Measurements from ENCODE around the gene THAP5.
"Not testable (repeated sequence)": the region's sequence is repeated elsewhere in the genome, so short reads cannot be mapped to it uniquely, and the experiment has no call there.

THAP5 gene

DNA sequence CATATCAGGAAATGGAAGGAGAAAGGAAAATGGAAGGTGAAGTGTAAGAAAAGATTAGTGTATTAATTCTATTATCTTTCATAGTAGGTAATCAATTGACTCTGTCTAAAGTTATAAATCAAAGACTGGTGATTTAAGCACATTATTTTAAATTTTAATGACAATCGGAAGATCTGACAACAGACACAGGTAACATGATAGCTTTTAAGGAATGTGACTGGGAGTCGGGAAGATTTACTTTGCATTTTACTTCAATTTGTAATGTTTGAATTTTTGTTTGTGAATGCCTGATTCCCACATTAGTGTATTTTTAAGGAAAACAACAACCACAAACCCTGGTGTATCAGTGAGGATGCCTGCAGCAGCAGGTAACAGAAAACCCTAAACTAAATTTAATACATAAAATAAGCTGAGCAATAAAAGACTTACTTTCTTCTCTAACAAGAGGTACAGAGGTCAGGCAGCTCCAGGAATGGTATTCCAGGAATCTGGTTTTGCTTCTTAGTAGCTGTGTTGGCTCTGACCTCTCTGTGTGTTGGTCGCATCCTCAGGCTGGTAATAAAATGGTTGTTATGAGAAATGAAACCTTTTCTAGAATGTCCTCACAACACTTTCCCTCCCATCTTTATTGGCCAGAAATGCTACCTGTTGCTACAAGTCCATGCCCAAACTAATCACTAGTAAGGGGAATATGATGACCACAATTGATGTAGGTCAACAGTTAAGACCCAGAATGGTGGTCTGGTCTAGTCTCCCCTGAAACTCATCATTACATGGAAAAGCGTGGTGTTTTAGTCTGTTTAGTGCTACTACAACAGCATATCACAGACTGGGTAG is 12.4 kb upstream of the THAP5 start:
- no peak for DNase-seq

DNA sequence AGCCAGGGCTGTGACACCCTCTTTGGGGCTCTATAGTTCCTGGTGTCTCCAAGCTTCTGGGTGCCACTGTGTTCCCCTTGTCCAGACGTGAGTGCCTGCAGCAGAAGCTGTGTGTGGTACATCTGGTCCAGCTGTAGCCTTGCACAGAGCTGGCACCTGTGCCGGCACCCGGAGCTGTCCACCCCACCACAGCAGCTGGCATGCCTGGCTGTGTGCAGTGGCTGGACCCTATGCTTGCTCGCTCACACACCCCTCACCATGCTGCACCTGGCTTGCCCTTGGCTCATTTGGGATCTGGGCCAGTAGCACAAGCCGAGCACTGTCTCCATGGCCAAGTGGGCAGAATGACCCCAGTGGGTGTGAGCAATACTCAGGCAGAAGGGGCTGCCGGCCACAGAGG is 10.8 kb upstream of the THAP5 start:
- no peak for DNase-seq

DNA sequence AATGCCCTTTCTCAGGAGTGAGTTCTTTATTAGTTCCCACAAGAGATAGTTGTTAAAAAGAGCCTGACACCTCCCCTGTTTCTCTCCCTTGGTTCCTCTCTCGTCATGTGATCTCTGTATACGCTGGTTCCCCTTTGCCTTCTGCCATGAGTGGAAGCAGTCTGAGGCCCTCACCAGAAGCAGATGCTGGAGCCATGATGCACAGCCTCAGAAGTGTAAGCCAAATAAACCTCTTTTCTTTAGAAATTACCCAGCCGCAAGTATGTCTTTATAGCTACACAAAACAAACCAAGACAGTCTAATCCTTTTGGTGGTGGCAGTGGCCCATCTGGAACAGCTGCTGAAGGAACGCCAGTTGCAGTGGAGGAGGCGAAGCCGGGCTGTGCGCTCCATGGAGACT is 9.4 kb upstream of the THAP5 start:
- no peak for DNase-seq

DNA sequence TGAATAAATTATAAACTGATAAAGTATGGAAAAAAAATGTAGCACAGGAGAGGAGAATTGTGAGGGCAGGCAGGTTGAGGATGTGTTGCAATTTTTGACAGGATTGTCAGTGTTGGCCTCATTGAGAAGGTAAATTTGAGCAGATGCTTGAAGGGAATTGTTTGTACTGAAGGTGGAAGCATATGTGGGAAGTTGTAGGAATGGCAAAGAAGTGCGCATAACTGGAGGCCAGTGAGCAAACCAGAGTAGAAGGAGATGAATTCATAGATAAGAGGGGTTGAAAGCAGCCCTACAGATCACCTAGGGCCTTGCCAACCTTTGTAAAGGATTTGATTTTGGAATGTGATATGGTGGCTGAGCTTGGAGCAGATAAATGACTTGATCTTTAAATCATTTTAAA is 6.6 kb upstream of the THAP5 start:
- DNase-seq, result no peak

DNA sequence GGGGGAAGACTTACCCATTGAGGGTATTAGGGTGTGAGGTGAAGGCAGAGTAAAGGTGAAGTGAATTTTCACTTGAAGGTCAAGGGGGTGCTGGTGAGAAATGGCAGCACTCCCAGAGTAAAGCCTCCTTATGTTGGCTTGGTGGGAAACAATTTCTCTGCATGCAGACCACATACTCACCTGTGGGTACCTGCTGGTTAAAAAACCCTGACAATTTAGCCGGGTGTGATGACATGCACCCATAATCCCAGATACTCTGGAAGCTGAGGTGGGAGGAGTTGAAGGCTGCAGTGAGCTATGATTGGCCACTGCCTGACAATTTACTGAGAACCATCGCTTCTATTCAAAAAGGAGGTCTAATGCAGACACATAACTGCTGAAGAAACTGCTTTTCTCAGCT is 5.7 kb upstream of the THAP5 start:
- no peak for DNase-seq

DNA sequence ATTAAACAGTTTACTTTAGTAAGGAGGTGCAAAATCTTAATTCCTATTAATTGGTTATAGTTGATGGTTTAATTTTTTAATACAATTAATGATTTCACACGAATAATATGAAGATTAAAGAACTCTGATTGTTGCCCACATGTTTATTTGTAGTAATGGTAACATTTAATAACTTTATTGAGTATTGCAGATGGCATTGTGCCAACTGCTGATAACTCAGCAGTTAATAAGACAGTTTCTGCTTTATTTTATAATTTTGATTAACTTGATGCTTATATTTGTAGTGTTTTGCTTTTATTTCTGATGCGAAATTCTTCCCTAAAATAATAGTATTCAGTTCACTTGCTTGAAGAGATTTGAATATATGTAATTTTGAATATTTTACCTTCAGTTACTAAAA is 3.0 kb upstream of the THAP5 start:
- no peak for DNase-seq

DNA sequence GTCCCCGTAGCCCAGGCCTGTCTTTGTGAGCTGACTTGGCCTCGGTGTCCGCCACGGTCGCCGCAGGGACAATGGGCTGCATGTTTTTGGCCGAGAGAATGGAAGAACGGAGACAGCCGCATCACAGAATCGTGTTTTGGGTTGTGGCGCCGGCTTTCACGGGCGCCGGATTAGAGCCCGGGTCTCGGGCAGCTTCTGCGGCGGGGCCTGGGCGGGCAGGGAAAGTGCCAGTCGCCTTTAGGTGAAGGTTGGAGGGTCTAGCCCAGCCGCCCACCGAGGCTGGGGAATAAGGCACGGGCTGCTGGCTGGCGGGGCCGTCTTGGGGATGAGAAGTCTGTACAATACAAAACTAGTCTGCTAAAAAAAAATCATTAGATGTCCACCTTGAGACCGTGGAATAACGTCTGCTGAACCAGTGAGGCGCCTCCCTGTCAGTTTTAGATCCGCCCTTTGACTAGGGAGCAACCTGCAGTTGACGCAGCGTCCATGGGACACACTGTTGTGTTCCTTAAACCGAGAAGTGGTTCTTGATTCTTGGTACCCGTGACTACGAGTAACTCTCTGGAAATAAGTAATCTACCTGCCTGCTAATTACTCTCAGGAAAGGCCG is 745 bp upstream of the THAP5 start:
- DNase-seq, result peak; percentile 53

DNA sequence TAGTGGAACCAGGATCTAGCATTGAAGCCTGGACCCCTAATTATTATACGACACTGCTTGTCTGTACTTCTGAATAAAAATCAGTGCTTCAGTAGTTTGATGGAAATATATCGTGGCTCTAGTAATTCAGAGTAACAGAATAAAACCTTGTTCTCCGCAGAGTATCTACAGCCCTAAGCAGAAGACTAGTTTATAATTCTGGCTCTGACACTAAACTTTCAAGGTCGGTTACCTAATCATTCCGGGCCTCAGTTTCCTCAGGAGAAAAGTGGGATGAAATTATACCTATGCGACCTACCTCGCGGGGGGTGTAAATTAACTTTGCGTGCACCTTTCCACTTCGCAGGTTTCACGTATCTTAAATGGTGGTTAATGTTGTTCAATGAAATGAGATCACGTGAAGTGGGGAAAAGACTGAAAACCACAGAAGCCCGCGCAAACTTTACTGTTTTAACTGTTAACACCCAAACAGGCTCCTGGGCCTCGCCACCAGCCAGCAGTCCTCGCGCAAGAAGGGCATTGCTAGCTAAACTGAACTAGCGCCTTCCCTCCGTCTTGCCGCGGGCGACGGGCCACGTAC is 615 bp downstream of the THAP5 start:
- DNase-seq, result no peak

DNA sequence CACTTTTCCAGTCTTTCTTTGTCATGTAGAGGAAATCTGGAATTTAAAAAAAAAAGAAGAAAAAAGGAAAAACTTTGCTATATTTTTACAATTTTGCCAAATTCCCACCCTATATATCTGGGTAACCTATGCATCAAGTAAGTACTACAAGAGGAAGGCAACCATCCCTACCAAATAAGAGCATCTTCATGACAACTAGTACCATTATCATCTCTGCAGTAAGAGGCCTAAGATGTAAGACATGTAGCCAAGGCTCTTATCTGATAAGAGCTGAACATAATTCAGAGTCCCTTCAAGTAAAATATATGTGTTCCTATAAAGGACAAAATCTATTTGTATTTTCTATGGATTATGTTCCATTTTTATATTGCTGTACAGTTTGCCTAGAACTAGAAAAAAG is 3.5 kb downstream of the THAP5 start:
- no peak for DNase-seq

DNA sequence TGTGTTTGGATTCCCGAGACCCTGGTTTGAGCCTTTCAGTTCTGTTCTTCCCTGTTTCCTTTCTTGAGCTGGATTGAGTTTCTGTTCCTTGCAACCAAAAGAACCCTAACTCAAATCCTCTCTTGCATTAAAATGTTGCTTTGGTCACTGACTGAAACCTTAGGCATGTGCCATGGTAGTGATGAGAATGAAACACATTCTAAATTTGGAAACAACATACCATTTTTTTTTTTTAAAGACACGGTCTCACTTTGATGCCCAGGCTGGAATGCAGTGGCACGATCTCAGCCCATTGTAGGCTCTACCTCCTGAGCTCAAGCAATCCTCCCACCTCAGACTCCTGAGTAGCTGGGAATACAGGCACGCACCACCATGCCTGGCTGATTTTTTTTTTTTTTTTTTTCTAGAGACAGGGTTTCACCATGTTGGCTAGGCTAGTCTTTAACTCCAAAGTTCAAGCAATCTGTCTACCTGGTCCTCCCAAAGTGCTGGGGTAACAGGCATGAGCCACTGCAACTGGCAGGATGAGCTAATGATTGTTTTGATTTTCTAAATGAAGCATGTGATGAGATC is 8.4 kb downstream of the THAP5 start:
- no peak for DNase-seq

DNA sequence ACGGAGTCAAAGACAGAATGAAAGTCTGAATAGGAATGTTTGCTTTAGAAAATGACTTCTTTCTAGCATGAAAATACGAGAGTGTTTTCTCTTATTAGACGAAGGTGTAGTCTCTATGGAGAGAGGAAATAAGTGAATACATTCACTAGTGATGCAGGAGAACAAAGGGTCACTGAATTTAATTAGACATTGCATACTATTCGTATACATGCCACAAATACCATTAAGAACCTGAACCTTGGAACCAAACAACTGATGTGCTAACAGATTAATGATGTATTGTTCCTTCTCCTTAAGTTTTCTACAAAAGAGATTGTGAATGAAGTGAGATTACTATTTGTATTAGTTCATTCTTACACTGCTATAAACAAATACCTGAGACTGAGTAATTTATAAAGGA is 10.3 kb downstream of the THAP5 start:
- DNase-seq, result no peak

DNA sequence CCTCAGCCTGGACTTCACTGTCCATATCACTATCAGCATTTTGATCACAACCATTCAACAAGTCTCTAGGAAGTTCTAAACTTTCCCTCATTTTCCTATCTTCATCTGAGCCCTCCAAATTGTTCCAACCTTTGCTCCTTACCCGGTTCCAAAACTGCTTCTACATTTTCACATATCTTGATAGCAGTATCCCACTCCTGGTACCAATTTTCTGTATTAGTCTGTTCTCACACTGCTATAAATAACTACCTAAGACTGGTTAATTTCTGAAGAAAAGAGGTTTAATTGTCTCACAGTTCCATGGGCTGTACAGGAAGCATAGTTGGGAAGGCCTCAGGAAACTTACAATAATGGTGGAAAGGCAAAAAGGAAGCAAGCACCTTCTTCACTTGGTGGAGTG is 11.9 kb downstream of the THAP5 start:
- DNase-seq, result no peak

DNA sequence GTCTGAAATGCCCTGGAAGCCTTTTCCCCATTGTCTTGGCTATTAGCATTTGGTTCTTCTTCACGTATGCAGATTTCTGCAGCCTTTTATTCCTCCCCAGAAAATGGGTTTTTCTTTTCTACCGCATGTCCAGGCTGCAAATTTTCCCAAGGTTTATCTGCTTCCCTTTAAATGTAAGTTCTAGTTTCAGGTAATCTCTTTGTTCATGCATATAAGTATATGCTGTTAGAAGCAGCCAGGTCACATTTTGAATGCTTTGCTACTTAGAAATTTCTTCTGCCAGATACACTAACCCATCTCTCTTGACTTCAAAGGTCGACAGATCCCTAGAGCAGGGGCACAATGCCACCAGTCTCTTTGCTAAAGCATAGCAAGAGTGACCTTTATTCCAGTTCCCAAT is 12.3 kb downstream of the THAP5 start:
- no peak for DNase-seq

DNA sequence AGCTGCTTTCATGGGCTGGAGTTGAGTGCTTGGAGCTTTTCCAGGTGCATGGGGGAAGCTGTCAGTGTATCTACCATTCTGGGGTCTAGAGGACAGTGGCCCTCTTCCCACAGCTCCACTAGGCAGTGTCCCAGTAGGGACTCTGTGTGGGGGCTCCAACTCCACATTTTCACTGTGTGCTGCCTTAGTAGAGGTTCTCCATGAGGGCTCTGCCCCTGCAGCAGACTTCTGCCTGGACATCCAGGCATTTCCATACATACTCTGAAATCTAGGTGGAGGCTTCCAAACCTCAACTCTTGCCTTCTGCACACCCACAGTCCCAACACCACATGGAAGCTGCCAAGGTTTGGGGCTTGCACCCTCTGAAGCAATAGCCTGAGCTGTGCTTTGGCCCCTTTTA is 12.8 kb downstream of the THAP5 start:
- DNase-seq, result not testable (repeated sequence)

DNA sequence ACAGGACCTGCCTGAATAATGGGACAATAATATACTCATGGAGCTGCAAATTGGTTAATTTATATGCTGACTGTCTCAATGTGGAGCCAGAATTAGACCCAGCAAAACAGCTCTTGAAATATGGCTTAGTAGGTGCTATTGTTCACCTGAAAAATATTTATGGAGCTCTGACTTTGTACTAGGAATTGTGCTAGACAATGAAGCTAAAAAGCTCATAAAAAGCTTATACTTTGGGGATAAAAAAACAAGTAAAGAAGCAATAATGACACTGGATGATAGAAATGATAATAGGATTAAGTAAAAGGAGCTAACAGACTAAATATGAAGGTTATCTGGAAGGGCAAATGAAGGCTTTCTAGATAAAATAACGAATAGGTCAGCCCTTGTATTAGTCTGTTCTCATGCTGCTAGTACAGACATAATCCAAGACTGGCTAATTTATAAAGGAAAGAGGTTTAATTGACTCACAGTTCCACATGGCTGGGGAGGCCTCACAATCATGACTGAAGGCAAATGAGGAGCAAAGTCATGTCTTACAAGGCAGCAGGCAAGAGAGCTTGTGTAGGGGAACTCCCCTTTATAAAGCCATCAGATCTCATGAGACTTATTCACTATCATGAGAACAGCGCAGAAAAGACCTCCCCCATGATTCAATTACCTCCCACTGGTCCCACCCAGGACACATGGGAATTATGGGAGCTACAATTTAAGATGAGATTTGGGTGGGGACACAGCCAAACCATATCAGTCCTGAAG is 21.2 kb downstream of the THAP5 start:
- DNase-seq, result not testable (repeated sequence)

DNA sequence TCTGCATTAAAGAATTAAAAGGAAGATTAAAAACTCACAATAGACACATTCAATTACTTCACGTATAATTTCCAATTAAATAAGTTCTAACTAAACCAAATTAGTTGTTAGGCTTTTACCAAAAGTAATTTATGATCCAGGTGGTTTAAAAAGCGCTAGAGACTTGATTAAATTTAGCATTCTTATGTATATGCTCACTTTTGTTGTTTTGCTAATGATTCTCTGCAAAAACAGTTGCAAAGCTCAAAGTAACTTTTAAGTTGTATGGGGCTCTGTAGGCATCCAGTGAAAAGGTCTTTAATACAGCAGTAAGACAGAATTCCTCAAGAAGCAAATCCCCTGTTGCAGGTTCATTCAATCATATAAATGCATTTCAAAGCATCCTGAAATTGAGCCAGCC is 28.0 kb downstream of the THAP5 start:
- DNase-seq, result no peak

DNA sequence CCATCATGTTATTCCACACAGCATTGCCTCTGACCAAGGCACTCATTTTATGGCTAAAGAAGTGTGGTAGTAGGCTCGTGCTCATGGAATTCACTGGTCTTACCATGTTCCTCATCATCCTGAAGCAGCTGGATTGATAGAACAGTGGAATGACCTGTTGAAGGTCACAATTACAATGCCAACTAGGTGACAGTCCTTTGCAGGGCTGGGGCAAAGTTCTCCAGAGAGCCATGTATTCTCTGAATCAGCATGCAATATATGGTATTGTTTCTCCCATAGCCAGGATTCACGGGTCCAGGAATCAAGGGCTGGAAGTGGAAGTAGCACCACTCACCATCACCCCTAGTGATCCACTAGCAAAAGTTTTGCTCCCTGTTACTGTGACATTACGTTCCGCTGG is 30.8 kb downstream of the THAP5 start:
- not testable (repeated sequence) for DNase-seq

DNA sequence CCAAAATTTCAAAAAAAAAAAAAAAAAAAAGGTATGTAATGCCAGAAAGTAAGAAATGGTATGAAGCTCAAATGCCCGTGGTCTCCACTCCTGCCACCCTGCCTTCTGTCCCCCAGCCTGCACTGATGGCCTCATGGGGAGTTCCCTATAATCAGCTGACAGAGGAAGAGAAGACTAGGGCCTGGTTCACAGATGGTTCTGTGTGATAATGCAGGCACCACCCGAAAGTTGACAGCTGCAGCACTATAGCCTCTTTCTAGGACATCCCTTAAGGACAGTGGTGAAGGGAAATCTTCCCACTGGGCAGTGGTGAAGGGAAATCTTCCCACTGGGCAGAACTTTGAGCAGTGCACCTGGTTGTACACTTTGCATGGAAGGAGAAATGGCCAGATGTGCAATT is 31.3 kb downstream of the THAP5 start:
- DNase-seq, result not testable (repeated sequence)

DNA sequence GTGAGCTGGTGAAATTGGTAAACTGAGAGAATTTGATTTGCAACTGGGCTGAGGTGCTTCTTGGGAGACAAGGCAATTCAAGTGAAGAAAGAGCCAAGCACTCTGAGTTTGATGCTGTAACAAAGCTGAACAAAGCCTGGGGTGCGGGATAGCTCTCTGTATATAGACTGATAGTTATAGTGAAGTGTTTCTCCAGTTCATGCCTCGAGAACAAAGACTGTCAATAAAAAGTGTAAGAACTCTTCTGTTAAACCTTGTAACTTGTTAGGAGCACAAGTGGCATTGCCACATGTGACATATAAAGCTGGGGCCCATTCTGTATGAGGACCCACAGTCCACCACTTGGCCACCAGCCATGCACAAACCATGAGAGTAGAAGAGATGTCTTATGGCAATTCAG is 32.3 kb downstream of the THAP5 start:
- no peak for DNase-seq

DNA sequence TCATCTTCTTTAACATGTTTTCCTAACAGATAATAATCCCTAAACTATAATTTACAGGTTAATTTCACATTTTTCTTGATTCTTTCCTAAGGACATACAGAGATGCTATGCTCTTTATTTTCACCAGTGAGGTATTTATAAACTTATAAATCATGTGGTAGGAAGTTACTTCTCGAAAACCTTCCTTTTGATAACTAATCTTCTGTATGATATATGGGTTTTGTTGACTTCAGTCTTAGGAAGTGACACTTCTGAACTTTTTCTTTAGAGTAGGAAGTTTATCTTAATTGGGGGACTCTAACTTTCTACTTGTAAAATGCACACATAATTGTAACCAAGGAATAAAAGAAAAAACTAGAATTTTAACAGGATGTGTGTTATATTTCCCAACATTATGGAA is 33.8 kb downstream of the THAP5 start:
- no peak for DNase-seq

DNA sequence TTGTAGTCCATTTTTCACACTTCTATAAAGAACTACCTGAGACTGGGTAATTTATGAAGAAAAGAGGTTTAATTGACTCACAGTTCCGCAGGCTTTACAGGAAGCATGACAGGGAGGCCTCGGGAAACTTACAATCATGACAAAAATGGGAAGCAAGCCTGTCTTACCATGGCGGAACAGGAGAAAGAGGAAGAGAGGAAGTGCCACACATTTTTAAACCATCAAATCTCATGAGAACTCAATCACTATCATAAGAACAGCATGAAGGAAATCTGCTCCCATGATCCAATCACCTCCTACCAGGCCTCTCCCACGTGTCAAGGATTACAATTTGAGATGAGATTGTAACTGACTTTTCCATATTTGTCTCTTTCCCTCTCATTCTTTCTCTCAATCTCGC is 34.2 kb downstream of the THAP5 start:
- DNase-seq, result no peak

DNA sequence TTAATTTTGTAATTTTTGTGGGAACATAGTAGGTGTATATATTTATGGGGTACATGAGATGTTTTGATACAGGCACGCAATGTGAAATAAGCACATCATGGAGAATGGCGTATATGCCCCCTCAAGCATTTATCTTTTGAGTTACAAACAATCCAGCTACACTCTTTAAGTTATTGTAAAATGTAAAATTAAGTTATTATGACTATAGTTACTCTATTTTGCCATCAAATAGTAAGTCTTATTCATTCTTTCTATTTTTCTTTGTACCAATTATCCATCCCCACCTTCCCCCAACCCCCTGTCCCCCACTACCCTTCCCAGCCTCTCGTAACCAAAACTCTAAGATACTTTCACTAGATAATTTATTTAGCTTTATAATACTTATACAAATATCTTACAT is 35.8 kb downstream of the THAP5 start:
- DNase-seq, result no peak

DNA sequence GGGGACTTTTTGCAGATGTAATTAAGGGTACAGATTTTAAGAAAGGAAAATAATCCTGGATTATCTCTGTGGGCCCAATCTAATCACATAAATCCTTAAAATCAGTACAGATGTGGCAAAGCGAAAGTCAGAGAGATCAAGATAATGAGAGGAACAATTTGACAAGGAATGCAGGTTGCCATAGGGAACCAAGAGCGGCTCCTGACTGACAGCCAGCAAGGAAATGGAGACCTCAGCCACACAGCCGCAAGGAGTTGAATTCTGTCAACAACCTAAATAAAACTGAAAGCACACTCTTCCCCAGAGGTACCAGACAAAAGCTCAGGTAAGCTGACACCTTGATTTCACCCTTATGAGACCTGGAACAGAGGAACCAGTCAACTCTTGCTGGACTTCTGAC is 40.2 kb downstream of the THAP5 start:
- no peak for DNase-seq

Measured in CD4-positive, alpha-beta T cell treated with Interferon gamma for 1 hour (primary cell).